Pancreas (tissue), 10 donors: ENCODE results near the gene CELF4. TPM values are rescaled to one million over a fixed set of nuclear protein-coding genes. Genes with fewer than 3 reads are reported as not detected.

ENCODE experiments used
- ATAC-seq, 4 donors: fragments of 200-7000 bp; cut with Tn5 transposase; one replicate each; pipeline versions ENCODE4 v1.8.0 to v1.9.1; 2020; ENCODE audit warnings: mild to moderate bottlenecking in 4 of 4, moderate library complexity in 4 of 4
- DNase-seq, 6 donors: peaks; one replicate each; pipeline ENCODE4 v3.0.0-alpha.2; 2020
- FAIRE-seq: peaks from 2 replicates; lab custom pipeline; 2012; peaks lifted over from hg19 to GRCh38; lab: Jason Lieb, UNC
- H3K27ac ChIP-seq, 4 donors: fragments of 200-600 bp; sonication (generic); 1 replicate in 3 of 4; 2 replicates in 1 of 4; pipeline versions ENCODE4 v1.5.0 to v1.8.0; 2020
- H3K27me3 ChIP-seq, 4 donors: fragments of 200-600 bp; one replicate each; pipeline ENCODE4 v1.8.0; 2021
- H3K36me3 ChIP-seq, 3 donors: fragments of 200-600 bp; sonication (generic) in 1 of 3; one replicate each; pipeline versions ENCODE4 v1.5.0 to v1.8.0; 2020 to 2021
- H3K4me1 ChIP-seq, 3 donors: fragments of 200-600 bp; one replicate each; pipeline ENCODE4 v1.8.0; 2021
- H3K4me3 ChIP-seq, 4 donors: fragments of 200-600 bp; sonication (generic) in 2 of 4; one replicate each; pipeline versions ENCODE4 v1.5.0 to v1.8.0; 2020 to 2021
- H3K9me3 ChIP-seq, 4 donors: fragments of 200-600 bp; one replicate each; pipeline ENCODE4 v1.8.0; 2021
- WGBS, 2 donors: extraction: QIAGEN DNeasy Blood & Tissue Kit; methylation state at CpG; one replicate each; pipeline ENCODE4 v1.1.7; 2013; 5-methylcytosine and 5-hydroxymethylcytosine counted together
- intact Hi-C, 3 donors: fragments of 100-400 bp; cut with DNase I; formaldehyde crosslinking; loops; one replicate each; pipeline versions ENCODE4 v1.11.1 to v1.14.2; 2022
- polyA plus RNA-seq, 2 donors: library from polyadenylated mRNA; stranded (reverse); fragments of 200-250 nt; gene quantifications; one replicate each; pipeline ENCODE4 v1.2.3, GENCODE V29; 2013
- total RNA-seq, 6 donors: library from RNA; stranded (reverse); fragmentation: NEBNext Ultra II Directional in 4 of 6; extraction: Animal tissue kit (Norgen Biotek cat#: 25700) in 4 of 6; gene quantifications; one replicate each; pipeline versions ENCODE4 v1.2.1 to v1.2.4, GENCODE V29; 2021 to 2023
- TF ChIP-seq, protein P1 (sequence below), 4 donors: fragments of 200-600 bp; sonication (generic) in 3 of 4; IDR thresholded peaks; one replicate each; pipeline versions ENCODE4 v1.5.0 to v1.8.0; 2021; ENCODE audit warnings: antibody characterized with exemption in 4 of 4
- donor health status: healthy with polysubstance abuse.
- donor health status: DM: no; HTN: no; CAD: no; lungs with moderate emphysema.
- donor health status: DM: no; HTN: no; CAD: no.
- donor health status: control.
- donor health status: control.
- donor health status: Bipolar disorder and iron deficiency.
- donor health status: DM: yes; HTN: yes; CAD: no.
- donor health status: DM: no; HTN: no; CAD: no.
- donor health status: DM: no; HTN: no; CAD: no.
- donor health status: DM: yes; HTN: yes; CAD: no.

The CELF4 gene
- total and polyA plus RNA-seq, 8 donors, result 1.0 to 10.0 (median 2.8) TPM

DNA sequence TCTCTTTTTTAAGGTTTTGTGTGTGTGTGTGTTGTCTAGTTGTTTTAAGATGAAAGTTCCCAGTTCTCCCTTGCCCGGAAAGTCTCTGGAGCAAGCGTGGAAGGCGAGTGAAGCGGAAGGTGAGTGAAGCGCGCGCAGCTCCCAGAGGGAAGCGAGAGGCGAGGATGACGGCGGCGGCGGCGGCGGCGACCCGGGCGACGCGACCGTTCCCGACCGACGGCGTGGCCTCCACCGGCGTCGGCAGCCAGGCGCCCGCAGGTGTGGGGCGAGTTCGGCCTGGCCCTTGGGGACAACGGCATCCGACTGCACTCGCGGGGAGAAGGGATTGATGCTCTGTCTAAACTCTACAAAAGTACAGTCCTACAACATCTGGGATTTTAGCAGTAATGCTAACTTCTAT lies 321.9 kb downstream of the CELF4 start:
- Histone ChIP-seq H3K36me3 (no peaks in the 10 kb centered on the region), H3K4me1 (no peaks in the 10 kb centered on the region), H3K4me3 (no peak overlapping the region), H3K27me3 (no peaks in the 10 kb centered on the region), H3K27ac (no peak overlapping the region), H3K9me3 (no peaks in the 10 kb centered on the region)
- FAIRE-seq (no peak), ATAC-seq (no peak), DNase-seq (no peak)
- 60 to 61% methylated on average over 36 of the region's 36 CpGs for WGBS, 2 donors
- TF ChIP-seq, protein P1, sequence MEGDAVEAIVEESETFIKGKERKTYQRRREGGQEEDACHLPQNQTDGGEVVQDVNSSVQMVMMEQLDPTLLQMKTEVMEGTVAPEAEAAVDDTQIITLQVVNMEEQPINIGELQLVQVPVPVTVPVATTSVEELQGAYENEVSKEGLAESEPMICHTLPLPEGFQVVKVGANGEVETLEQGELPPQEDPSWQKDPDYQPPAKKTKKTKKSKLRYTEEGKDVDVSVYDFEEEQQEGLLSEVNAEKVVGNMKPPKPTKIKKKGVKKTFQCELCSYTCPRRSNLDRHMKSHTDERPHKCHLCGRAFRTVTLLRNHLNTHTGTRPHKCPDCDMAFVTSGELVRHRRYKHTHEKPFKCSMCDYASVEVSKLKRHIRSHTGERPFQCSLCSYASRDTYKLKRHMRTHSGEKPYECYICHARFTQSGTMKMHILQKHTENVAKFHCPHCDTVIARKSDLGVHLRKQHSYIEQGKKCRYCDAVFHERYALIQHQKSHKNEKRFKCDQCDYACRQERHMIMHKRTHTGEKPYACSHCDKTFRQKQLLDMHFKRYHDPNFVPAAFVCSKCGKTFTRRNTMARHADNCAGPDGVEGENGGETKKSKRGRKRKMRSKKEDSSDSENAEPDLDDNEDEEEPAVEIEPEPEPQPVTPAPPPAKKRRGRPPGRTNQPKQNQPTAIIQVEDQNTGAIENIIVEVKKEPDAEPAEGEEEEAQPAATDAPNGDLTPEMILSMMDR (IDR thresholded peaks at IDR 0.05), result no peak
- intact Hi-C loops, result no loop called here

DNA sequence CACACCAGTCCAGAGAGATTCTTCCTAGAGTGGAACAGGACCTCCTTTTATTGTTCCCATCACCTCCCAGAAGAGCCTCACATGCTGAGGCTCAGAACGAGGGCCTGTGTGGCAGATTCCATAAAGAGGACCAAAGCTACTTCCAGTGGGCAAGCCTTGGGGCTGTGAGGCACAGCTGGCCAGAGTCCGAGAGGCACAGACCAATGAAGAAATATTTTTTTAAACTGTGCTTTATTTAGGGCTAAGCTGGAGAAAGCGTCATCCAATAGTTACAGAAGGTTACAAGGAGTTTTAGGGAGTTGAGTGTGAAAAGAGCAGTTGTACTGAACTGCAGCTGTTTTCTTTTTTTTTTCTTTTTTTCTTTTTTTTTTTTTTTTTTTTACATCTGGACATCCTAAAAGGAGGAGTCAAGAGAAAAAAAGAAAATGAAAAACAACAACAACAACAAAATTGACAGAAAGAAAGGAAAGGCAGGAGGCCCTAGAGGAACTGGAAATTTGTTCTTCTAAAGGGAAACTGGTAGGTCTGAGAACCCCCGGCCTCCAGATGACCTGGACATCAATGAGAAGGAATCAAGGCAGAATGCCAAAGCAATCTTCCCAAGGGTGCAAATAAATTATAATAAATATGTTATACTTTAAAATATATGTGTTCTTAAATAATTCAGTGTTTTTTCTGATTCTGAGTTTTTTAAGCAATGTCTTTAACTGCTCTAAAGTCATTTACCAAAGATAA lies 322.6 kb downstream of the CELF4 start:
- 88 to 90% methylated on average over 4 of the region's 4 CpGs for WGBS, 2 donors
- DNase-seq, result no peak
- intact Hi-C loops, result no loop called here
- TF ChIP-seq, protein P1 (IDR thresholded peaks at IDR 0.05), result no peak
- no peak for ATAC-seq
- no peak overlapping the region for H3K27ac ChIP-seq
- no peaks in the 10 kb centered on the region for H3K4me1 ChIP-seq
- no peak for FAIRE-seq
- no peak overlapping the region for H3K4me3 ChIP-seq
- H3K9me3 ChIP-seq, result no peaks in the 10 kb centered on the region
- H3K27me3 ChIP-seq, result no peaks in the 10 kb centered on the region
- no peaks in the 10 kb centered on the region for H3K36me3 ChIP-seq

DNA sequence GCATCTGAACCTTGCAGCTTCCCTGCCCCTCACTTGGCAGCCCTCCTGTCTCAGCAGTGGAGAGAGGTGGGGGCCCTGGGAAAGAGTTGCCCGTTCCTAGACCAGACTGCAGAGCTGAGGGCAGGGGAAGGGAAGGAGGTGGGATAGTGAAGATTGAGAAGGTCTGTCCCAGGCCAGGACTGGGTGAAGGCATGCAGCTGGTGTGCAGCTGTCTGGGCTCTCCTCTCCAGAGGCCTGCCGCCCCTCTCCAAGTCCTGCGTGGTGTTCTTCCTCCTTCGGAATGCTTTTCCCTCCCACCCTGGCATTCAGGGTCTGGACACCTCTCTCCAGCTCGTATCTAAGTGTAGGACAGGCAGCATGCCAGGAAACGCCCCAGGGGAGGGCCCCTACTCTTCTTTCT lies 323.5 kb downstream of the CELF4 start:
- Histone ChIP-seq H3K4me1 (no peaks in the 10 kb centered on the region), H3K27me3 (no peaks in the 10 kb centered on the region), H3K36me3 (no peaks in the 10 kb centered on the region), H3K9me3 (no peaks in the 10 kb centered on the region), H3K4me3 (no peak overlapping the region), H3K27ac (no peak overlapping the region)
- DNase-seq (no peak), FAIRE-seq (no peak), ATAC-seq (no peak)
- TF ChIP-seq, protein P1 (IDR thresholded peaks at IDR 0.05), result no peak
- WGBS, 2 donors, result 73 to 76% methylated on average over 6 of the region's 6 CpGs
- intact Hi-C loops, result no loop called here

DNA sequence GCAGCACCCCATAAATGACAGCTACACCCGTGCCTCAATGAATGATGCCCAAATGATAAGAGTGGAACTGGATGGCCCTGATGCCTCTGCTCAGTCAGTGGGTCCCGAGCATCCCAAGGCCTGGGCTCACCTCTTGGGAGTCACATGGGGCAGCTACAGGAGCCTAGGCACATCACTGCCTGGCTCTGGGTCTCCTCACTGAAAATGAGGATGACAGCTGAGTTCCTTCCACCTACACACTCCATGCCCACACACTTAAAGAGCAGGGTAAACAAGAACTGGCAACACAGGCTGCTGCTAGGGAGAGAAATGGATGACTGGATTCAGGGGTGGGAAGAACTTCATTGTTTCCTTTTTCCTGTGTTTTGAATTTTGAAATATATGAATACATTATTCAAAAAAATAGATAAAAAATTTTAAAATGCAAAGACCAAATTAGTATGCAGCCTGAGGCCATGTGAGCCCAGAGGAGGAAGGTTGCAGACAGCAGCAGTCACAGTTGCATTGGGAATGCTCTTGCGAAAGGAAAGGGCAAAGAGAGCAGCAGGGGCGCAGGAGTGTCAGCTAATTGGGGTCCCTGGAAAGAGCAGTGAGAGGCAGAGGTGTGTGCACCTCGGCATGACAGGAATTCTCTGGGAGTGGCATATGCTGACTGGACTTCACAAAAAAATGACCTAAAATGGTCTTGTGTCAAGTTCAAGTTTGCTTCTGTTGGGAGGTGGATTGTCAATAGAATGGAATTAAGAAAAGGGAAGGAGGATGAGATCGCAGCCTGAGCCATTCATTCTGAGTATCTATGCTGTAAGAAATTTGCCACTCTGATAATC lies 327.1 kb downstream of the CELF4 start:
- FAIRE-seq, result no peak

More for the DNA sequence above, 327.1 kb downstream of the CELF4 start:
- H3K9me3 ChIP-seq, result no peaks in the 10 kb centered on the region
- WGBS, 2 donors, result 84 to 87% methylated on average over 6 of the region's 6 CpGs
- no peak for ATAC-seq
- H3K4me1 ChIP-seq, result no peaks in the 10 kb centered on the region
- no peak for DNase-seq
- H3K27ac ChIP-seq, result no peak overlapping the region
- no peak overlapping the region for H3K4me3 ChIP-seq
- H3K36me3 ChIP-seq, result no peaks in the 10 kb centered on the region
- TF ChIP-seq, protein P1 (IDR thresholded peaks at IDR 0.05), result no peak
- intact Hi-C loops, result no loop called here
- H3K27me3 ChIP-seq, result no peaks in the 10 kb centered on the region
